ENCODE measurements around the gene ATP6V0C. TPM values are rescaled to one million over a fixed set of nuclear protein-coding genes. Genes with fewer than 3 reads are reported as not detected.

Gene ATP6V0C
- total RNA-seq, 1 experiment from 2014 or later = 212 TPM

- no peak overlapping the region for H3K27ac Mint-ChIP-seq
- ChIA-PET CTCF (no interaction called here), POLR2A (no interaction called here)
- H3K27me3 Mint-ChIP-seq (ENCODE audit: low read depth) = no peaks in the 10 kb centered on the region
- no peak for DNase-seq (ENCODE audit: low spot score)
- no peak overlapping the region for H3K4me3 Mint-ChIP-seq
- TF ChIP-seq, protein P1, sequence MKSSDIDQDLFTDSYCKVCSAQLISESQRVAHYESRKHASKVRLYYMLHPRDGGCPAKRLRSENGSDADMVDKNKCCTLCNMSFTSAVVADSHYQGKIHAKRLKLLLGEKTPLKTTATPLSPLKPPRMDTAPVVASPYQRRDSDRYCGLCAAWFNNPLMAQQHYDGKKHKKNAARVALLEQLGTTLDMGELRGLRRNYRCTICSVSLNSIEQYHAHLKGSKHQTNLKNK (CRISPR knock-in tag; IDR thresholded peaks at IDR 0.05) = no peak
- TF ChIP-seq NFATC4 (CRISPR knock-in tag; IDR thresholded peaks at IDR 0.05) = no peak
- H3K36me3 Mint-ChIP-seq = peaks cover 5% of the 10 kb centered on the region
- ATAC-seq = no peak
- H3K4me1 Mint-ChIP-seq = no peaks in the 10 kb centered on the region
- no peaks in the 10 kb centered on the region for H3K9me3 Mint-ChIP-seq
These were observed 19.1 kb upstream of the ATP6V0C start for GRCh38 chr16:2494616-2495015.

GRCh38 chr16:2495041-2495440 is 18.7 kb upstream of the ATP6V0C start:
- H3K4me1 Mint-ChIP-seq = no peaks in the 10 kb centered on the region
- CTCF ChIA-PET = no interaction called here
- TF ChIP-seq NR2C2 (CRISPR knock-in tag; IDR thresholded peaks at IDR 0.05) = no peak
- TF ChIP-seq, protein P2, sequence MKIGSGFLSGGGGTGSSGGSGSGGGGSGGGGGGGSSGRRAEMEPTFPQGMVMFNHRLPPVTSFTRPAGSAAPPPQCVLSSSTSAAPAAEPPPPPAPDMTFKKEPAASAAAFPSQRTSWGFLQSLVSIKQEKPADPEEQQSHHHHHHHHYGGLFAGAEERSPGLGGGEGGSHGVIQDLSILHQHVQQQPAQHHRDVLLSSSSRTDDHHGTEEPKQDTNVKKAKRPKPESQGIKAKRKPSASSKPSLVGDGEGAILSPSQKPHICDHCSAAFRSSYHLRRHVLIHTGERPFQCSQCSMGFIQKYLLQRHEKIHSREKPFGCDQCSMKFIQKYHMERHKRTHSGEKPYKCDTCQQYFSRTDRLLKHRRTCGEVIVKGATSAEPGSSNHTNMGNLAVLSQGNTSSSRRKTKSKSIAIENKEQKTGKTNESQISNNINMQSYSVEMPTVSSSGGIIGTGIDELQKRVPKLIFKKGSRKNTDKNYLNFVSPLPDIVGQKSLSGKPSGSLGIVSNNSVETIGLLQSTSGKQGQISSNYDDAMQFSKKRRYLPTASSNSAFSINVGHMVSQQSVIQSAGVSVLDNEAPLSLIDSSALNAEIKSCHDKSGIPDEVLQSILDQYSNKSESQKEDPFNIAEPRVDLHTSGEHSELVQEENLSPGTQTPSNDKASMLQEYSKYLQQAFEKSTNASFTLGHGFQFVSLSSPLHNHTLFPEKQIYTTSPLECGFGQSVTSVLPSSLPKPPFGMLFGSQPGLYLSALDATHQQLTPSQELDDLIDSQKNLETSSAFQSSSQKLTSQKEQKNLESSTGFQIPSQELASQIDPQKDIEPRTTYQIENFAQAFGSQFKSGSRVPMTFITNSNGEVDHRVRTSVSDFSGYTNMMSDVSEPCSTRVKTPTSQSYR (CRISPR knock-in tag; IDR thresholded peaks at IDR 0.05) = no peak
- POLR2A ChIA-PET = no interaction called here
- ATAC-seq (no peak), DNase-seq (ENCODE audit: low spot score) (no peak)
- H3K27ac Mint-ChIP-seq = no peak overlapping the region
- peaks cover 5% of the 10 kb centered on the region for H3K36me3 Mint-ChIP-seq
- H3K27me3 Mint-ChIP-seq (ENCODE audit: low read depth) = no peaks in the 10 kb centered on the region
- H3K4me3 Mint-ChIP-seq = no peak overlapping the region
- no peaks in the 10 kb centered on the region for H3K9me3 Mint-ChIP-seq

DNA sequence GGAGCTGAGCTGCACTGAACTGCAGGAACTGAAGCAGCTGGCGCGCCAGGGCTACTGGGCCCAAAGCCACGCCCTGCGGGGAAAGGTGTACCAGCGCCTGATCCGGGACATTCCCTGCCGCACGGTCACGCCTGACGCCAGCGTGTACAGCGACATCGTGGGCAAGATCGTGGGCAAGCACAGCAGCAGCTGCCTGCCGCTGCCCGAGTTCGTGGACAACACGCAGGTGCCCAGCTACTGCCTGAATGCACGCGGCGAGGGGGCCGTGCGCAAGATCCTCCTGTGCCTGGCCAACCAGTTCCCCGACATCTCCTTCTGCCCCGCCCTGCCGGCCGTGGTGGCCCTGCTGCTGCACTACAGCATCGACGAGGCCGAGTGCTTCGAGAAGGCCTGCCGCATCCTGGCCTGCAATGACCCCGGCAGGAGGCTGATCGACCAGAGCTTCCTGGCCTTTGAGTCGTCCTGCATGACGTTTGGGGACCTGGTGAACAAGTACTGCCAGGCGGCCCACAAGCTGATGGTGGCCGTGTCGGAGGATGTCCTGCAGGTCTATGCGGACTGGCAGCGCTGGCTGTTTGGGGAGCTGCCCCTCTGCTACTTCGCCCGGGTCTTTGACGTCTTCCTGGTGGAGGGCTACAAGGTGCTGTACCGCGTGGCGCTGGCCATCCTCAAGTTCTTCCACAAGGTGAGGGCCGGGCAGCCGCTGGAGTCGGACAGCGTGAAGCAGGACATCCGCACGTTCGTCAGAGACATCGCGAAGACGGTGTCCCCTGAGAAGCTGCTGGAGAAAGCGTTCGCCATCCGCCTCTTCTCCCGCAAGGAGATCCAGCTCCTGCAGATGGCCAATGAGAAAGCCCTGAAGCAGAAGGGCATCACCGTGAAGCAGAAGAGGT is 17.3 kb upstream of the ATP6V0C start:
- CTCF ChIA-PET = interaction anchor here (1.1 kb wide), 1 partner anchor 19 kb away, joined by 3 read pairs; no protein-coding TSS in a partner anchor
- ATAC-seq (no peak), DNase-seq (ENCODE audit: low spot score) (no peak)
- Mint-ChIP-seq H3K9me3 (no peaks in the 10 kb centered on the region), H3K4me3 (no peak overlapping the region), H3K36me3 (peaks cover 5% of the 10 kb centered on the region), H3K27me3 (ENCODE audit: low read depth) (no peaks in the 10 kb centered on the region), H3K27ac (no peak overlapping the region), H3K4me1 (no peaks in the 10 kb centered on the region)
- POLR2A ChIA-PET = no interaction called here
- no peak for TF ChIP-seq CTCF (IDR thresholded peaks at IDR 0.05)
- TF ChIP-seq EMX1 (CRISPR knock-in tag; IDR thresholded peaks at IDR 0.05) = no peak
- TF ChIP-seq RORB (CRISPR knock-in tag; IDR thresholded peaks at IDR 0.05) = no peak
- no peak for TF ChIP-seq AR (CRISPR knock-in tag; IDR thresholded peaks at IDR 0.05)
- TF ChIP-seq, protein P3, sequence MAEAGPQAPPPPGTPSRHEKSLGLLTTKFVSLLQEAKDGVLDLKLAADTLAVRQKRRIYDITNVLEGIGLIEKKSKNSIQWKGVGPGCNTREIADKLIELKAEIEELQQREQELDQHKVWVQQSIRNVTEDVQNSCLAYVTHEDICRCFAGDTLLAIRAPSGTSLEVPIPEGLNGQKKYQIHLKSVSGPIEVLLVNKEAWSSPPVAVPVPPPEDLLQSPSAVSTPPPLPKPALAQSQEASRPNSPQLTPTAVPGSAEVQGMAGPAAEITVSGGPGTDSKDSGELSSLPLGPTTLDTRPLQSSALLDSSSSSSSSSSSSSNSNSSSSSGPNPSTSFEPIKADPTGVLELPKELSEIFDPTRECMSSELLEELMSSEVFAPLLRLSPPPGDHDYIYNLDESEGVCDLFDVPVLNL (CRISPR knock-in tag; IDR thresholded peaks at IDR 0.05; ENCODE audit: borderline replicate concordance, low read depth) = no peak
- no peak for TF ChIP-seq ATF1 (CRISPR knock-in tag; IDR thresholded peaks at IDR 0.05)
- no peak for TF ChIP-seq ZNF416 (CRISPR knock-in tag; IDR thresholded peaks at IDR 0.05)
- TF ChIP-seq ZNF263 (CRISPR knock-in tag; IDR thresholded peaks at IDR 0.05; ENCODE audit: low read depth) = no peak
- TF ChIP-seq ZNF512 (CRISPR knock-in tag; IDR thresholded peaks at IDR 0.05; ENCODE audit: borderline replicate concordance) = no peak
- no peak for TF ChIP-seq TEAD4 (CRISPR knock-in tag; IDR thresholded peaks at IDR 0.05)
- no peak for TF ChIP-seq IRF2 (CRISPR knock-in tag; IDR thresholded peaks at IDR 0.05; ENCODE audit: borderline replicate concordance, low read depth)
- TF ChIP-seq RELA (CRISPR knock-in tag; IDR thresholded peaks at IDR 0.05; ENCODE audit: borderline replicate concordance) = no peak
- no peak for TF ChIP-seq E2F1 (CRISPR knock-in tag; IDR thresholded peaks at IDR 0.05)
- no peak for TF ChIP-seq TEAD1 (CRISPR knock-in tag; IDR thresholded peaks at IDR 0.05)
- TF ChIP-seq ZNF121 (CRISPR knock-in tag; IDR thresholded peaks at IDR 0.05) = no peak
